HEK293T (cell line): Measurements from ENCODE around the gene FBXW7.

Experiments used
- CTCF ChIA-PET: fragments of 350-600 bp; formaldehyde crosslinking; extraction: SDS; loops from one replicate; lab custom pipeline; 2021; ENCODE audit warnings: antibody characterized with exemption, inconsistent platforms; lab: Yijun Ruan, JAX
- POLR2A ChIA-PET: fragments of 350-600 bp; formaldehyde crosslinking; extraction: SDS; loops from one replicate; lab custom pipeline; 2020; ENCODE audit warnings: antibody characterized with exemption, inconsistent platforms; lab: Yijun Ruan, JAX
- DNase-seq: peaks from one replicate; pipeline ENCODE4 v3.0.0; 2012; ENCODE audit warnings: mixed read lengths; ENCODE audit errors: extremely low spot score
- ARNT ChIP-seq: fragments of 450-650 bp; IDR thresholded peaks from 2 replicates; pipeline ENCODE4 v1.6.1; 2017; ENCODE audit warnings: mild to moderate bottlenecking
- BHLHE40 ChIP-seq: fragments of 450-650 bp; IDR thresholded peaks from 2 replicates; pipeline ENCODE4 v1.6.1; 2016; ENCODE audit warnings: mild to moderate bottlenecking, moderate library complexity, borderline replicate concordance
- CTBP1 ChIP-seq: fragments of 450-650 bp; IDR thresholded peaks from 2 replicates; pipeline ENCODE4 v1.6.1; 2016; ENCODE audit warnings: borderline replicate concordance
- ELF4 ChIP-seq: fragments of 450-650 bp; IDR thresholded peaks from 2 replicates; pipeline ENCODE4 v1.6.1; 2017; ENCODE audit warnings: antibody characterized with exemption
- FOXA1 ChIP-seq: fragments of 450-650 bp; IDR thresholded peaks from 2 replicates; pipeline ENCODE4 v1.6.1; 2016; ENCODE audit warnings: mild to moderate bottlenecking
- FOXK2 ChIP-seq: fragments of 450-650 bp; IDR thresholded peaks from 2 replicates; pipeline ENCODE4 v1.6.1; 2016; ENCODE audit warnings: mild to moderate bottlenecking
- FOXM1 ChIP-seq: fragments of 450-650 bp; IDR thresholded peaks from 2 replicates; pipeline ENCODE4 v1.6.1; 2017; ENCODE audit warnings: mild to moderate bottlenecking, borderline replicate concordance
- HDGF ChIP-seq: fragments of 450-650 bp; IDR thresholded peaks from 2 replicates; pipeline ENCODE4 v1.6.1; 2017; ENCODE audit warnings: antibody characterized with exemption, borderline replicate concordance
- L3MBTL2 ChIP-seq: fragments of 450-650 bp; conservative IDR thresholded peaks from 2 replicates; pipeline ENCODE4 v1.6.1; 2016; ENCODE audit warnings: mild to moderate bottlenecking
- LEF1 ChIP-seq: fragments of 450-650 bp; IDR thresholded peaks from 2 replicates; pipeline ENCODE4 v1.6.1; 2017; ENCODE audit warnings: mild to moderate bottlenecking, borderline replicate concordance
- NFRKB ChIP-seq: fragments of 450-650 bp; IDR thresholded peaks from 2 replicates; pipeline ENCODE4 v1.6.1; 2016; ENCODE audit warnings: mild to moderate bottlenecking, moderate library complexity
- SP1 ChIP-seq: fragments of 450-650 bp; IDR thresholded peaks from 2 replicates; pipeline ENCODE4 v1.6.1; 2017
- SUZ12 ChIP-seq: fragments of 450-650 bp; IDR thresholded peaks from 2 replicates; pipeline ENCODE4 v1.6.1; 2016; ENCODE audit warnings: mild to moderate bottlenecking
- TARDBP ChIP-seq: fragments of 450-650 bp; IDR thresholded peaks from 2 replicates; pipeline ENCODE4 v1.6.1; 2016
- ZNF384 ChIP-seq: fragments of 450-650 bp; IDR thresholded peaks from 2 replicates; pipeline ENCODE4 v1.6.1; 2016
- TF ChIP-seq, protein P1 (sequence below): fragments of 450-650 bp; IDR thresholded peaks from 2 replicates; pipeline ENCODE4 v1.6.1; 2016

Gene FBXW7

DNA sequence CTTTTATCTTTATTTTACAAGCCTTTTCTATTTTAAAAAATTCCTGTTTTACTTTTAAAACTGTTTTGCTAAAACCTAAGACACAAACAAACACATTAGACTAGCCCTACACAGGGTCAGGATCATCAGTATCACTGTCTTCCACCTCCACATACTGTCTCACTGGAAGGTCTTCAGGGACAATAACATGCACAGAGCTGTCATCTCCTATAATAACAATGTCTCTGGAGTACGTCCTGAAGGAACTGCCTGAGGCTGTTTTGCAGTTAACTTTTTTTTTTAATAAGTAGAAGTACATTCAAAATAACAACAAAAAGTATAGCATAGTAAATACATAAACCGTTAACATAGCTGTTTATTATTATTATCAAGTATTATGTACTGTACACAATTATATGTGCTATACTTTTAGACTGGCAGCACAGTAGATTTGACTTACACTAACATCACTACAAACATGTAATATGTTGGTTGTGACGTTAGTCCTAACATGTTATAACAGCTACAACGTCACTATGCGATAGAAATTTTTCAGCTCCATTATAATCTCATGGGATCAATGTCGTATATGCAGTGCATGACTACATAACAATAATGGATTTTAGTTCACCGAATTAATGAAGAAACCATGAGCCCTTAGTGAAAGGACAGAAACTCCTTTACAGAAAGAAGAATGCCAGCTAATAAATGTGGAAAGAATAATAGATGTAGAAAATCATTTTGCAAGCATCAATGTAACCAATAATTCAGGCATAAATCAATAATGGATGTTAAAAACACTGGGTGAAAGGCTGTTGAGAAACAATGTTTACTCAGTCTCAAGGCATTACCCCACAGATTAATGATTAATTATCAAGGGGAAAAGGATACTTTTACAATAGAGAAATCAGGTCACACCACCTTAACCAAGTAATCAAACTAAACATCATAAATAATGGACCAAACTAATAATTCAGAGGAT, 49.2 kb downstream of the FBXW7 start:
- POLR2A ChIA-PET: no interaction called here
- CTCF ChIA-PET: interaction anchor here (0.7 to 1.9 kb wide), 3 partner anchors 15 to 19 kb away, joined by 3 to 9 read pairs (median 8); no protein-coding TSS in a partner anchor
- no peak for DNase-seq
- TF ChIP-seq FOXA1 (no peak), FOXM1 (no peak), FOXK2 (no peak), LEF1 (no peak), ZNF384 (no peak), HDGF (no peak), BHLHE40 (no peak), CTBP1 (no peak), SP1 (no peak), ELF4 (no peak), L3MBTL2 (no peak), ARNT (no peak), TARDBP (no peak), SUZ12 (no peak)
- TF ChIP-seq, protein P1, sequence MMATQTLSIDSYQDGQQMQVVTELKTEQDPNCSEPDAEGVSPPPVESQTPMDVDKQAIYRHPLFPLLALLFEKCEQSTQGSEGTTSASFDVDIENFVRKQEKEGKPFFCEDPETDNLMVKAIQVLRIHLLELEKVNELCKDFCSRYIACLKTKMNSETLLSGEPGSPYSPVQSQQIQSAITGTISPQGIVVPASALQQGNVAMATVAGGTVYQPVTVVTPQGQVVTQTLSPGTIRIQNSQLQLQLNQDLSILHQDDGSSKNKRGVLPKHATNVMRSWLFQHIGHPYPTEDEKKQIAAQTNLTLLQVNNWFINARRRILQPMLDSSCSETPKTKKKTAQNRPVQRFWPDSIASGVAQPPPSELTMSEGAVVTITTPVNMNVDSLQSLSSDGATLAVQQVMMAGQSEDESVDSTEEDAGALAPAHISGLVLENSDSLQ: no peak

DNA sequence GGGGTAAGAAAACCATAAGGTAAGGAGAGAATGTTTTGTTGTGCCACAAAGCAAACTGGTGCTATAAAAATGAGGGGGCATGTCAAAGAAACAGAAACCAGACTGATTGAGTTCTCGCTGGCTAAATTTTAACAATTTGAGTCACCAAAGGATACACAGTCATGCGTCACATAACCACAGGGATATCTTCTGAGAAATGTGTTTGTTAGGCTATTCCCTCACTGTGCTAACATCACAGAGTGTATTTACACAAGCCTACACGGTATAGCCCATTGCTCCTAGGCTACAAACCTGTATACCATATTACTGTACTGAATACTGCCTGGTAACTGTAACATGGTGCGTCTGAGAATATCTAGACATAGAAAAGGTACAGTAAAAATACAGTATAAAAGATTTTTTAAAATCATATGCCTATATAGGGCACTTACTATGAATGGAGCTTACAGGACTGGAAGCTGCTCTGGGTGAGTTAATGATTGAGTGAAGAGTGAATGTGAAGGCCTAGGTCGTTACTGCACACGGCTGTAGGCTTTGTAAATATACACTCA, 50.1 kb downstream of the FBXW7 start:
- TF ChIP-seq ELF4 (no peak), FOXK2 (no peak), SUZ12 (no peak), CTBP1 (no peak), NFRKB (no peak), ZNF384 (no peak), TARDBP (no peak), HDGF (no peak), FOXA1 (no peak), SP1 (no peak), FOXM1 (no peak), BHLHE40 (no peak)
- TF ChIP-seq, protein P1: no peak
- ChIA-PET CTCF (interaction anchor here (0.7 to 1.9 kb wide), 3 partner anchors 14 to 19 kb away, joined by 3 to 9 read pairs (median 8); no protein-coding TSS in a partner anchor), POLR2A (no interaction called here)
- DNase-seq: no peak

DNA sequence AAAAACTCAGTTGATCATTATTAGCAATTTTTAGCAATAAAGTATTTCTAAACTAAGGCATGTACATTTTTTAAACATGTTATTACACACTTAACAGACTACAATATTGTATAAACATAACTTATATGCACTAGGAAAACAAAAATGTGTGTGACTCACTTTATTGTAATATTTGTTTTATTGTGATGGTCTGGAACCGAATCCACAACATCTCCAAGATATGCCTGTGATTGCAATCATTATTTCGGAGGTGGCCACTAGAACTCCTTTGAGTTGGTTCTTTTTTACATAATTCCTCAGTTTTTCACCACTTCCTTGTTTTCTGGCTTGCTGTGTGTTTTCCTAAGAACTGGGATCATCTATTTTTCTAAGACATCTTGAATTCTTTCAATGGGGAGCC, 53.7 kb downstream of the FBXW7 start:
- TF ChIP-seq FOXM1 (no peak), TARDBP (no peak), ARNT (no peak)
- POLR2A ChIA-PET: no interaction called here
- CTCF ChIA-PET: no interaction called here
- no peak for DNase-seq

DNA sequence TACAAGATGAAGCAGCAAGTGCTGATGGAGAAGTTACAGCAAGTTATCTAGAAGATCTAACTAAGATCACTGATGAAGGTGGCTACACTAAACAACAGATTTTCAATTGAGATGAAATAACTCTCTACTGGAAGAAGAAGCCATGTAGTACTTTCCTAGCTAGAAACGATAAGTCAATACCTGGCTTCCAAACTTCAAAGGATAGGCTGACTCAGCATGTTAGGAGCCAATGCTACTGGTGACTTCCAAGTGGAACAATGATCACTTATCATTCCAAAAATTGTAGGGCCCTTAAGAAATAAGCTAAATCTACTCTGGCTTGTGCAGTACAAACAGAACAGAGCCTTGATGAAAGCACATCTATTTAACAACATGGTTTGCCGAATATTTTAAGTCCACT, 55.0 kb downstream of the FBXW7 start:
- ChIA-PET POLR2A (no interaction called here), CTCF (interaction anchor here (0.8 kb wide), 1 partner anchor 20 kb away, joined by 3 read pairs; no protein-coding TSS in a partner anchor)
- no peak for DNase-seq
- TF ChIP-seq FOXK2 (no peak), FOXA1 (no peak), BHLHE40 (no peak), CTBP1 (no peak), LEF1 (no peak), FOXM1 (no peak), SUZ12 (no peak), NFRKB (no peak), ELF4 (no peak)
- TF ChIP-seq, protein P1: no peak

DNA sequence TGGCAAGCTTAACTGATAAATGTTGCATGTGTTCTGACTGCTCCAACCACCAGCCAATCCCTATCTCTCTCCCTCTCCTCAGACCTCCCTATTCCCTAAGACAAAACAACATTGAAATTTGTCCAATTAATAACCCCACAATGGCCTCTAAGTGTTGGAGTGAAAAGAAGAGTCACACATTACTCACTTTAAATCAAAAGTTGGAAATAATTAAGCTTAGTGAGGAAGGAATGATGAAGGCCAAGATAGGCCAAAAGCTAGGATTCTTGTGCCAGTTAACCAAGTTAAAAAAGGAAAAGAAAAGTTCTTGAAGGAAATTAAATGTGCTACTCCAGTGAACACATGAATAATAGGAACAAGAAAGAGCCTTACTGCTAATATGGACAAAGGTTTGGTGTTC, 55.6 kb downstream of the FBXW7 start:
- no peak for DNase-seq
- CTCF ChIA-PET: interaction anchor here (0.8 to 1.0 kb wide), 2 partner anchors 21 to 26 kb away, joined by 3 to 4 read pairs; no protein-coding TSS in a partner anchor
- POLR2A ChIA-PET: no interaction called here
- TF ChIP-seq SUZ12 (no peak), FOXA1 (no peak), L3MBTL2 (no peak), SP1 (no peak), LEF1 (no peak), CTBP1 (no peak), FOXK2 (no peak), ZNF384 (no peak), BHLHE40 (no peak), ARNT (no peak), ELF4 (no peak), NFRKB (no peak), FOXM1 (no peak), HDGF (no peak), TARDBP (no peak)
- TF ChIP-seq, protein P1: no peak
